Astrocyte of the spinal cord (primary cell): Measurements from ENCODE around the gene FZD7.

Source experiments
- DNase-seq: peaks from one replicate; pipeline ENCODE4 v3.0.0; 2011; ENCODE audit warnings: low read depth, low spot score
- H3K4me3 ChIP-seq: 2 replicates; pipeline ENCODE4 v1.5.1; 2011; ENCODE audit warnings: low read depth, mild to moderate bottlenecking, low read length, moderate library complexity
- in situ Hi-C: cut with HindIII; loops from 2 replicates; pipeline ENCODE4 v1.10.0; 2017; ENCODE audit warnings: low sequenced_read_pairs
- TF ChIP-seq, protein P1 (sequence below): IDR thresholded peaks from 2 replicates; pipeline ENCODE4 v1.5.1; 2012; ENCODE audit warnings: low read depth, mild to moderate bottlenecking, low read length, inconsistent platforms

FZD7 gene

GRCh38 chr2:202009019-202009481 is 24.6 kb upstream of the FZD7 start:
- DNase-seq, result no peak
- no peak overlapping the region for H3K4me3 ChIP-seq
- in situ Hi-C loops, result no loop called here
- TF ChIP-seq, protein P1, sequence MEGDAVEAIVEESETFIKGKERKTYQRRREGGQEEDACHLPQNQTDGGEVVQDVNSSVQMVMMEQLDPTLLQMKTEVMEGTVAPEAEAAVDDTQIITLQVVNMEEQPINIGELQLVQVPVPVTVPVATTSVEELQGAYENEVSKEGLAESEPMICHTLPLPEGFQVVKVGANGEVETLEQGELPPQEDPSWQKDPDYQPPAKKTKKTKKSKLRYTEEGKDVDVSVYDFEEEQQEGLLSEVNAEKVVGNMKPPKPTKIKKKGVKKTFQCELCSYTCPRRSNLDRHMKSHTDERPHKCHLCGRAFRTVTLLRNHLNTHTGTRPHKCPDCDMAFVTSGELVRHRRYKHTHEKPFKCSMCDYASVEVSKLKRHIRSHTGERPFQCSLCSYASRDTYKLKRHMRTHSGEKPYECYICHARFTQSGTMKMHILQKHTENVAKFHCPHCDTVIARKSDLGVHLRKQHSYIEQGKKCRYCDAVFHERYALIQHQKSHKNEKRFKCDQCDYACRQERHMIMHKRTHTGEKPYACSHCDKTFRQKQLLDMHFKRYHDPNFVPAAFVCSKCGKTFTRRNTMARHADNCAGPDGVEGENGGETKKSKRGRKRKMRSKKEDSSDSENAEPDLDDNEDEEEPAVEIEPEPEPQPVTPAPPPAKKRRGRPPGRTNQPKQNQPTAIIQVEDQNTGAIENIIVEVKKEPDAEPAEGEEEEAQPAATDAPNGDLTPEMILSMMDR, result no peak

GRCh38 chr2:202009581-202009980 is 24.1 kb upstream of the FZD7 start:
- in situ Hi-C loops, result no loop called here
- no peak for DNase-seq
- TF ChIP-seq, protein P1, result no peak
- no peak overlapping the region for H3K4me3 ChIP-seq

DNA sequence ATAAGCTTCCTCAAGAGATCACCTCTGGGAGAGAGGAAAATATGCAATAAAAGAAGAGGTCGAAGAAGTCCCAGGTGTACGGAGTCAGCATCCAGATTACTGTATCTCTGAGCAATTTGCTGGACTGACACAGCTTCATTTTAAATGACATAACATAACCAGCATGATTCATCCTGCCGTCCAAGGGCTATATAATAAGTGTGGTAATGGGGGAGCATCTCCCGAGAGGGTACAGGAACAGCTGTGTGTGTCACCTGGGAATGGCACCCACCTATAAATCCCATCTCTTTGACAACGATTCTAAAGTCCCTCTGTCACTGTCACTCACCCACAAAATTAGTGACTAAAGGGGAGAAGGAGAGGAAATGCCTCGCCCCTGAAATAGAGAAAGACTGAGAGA is 19.3 kb upstream of the FZD7 start:
- TF ChIP-seq, protein P1, result no peak
- no peak overlapping the region for H3K4me3 ChIP-seq
- in situ Hi-C loops, result no loop called here
- DNase-seq, result no peak

- TF ChIP-seq, protein P1, result no peak
- H3K4me3 ChIP-seq, result no peak overlapping the region
- DNase-seq, result no peak
- in situ Hi-C loops, result no loop called here
Observed at GRCh38 chr2:202014759-202015211, 18.9 kb upstream of the FZD7 start.

DNA sequence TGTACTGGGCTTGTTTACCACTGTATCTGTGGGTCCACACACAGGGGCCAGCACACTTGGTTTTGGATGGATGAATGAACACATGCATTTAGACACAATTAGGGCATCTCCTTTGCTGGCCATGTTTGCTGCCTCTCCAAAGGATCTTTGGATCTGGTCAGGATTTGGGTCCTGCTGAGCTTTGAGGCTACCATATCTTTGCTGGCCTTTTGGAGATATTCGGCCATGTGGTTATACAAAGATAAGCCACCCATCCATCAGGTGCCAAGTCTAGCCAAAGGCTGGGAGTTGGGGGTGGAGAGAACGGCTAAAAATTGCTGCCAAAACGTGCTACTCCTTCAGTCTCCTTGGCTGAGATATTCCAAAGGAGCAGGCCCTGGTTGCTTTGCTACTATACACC is 18.2 kb upstream of the FZD7 start:
- TF ChIP-seq, protein P1, result no peak

DNA sequence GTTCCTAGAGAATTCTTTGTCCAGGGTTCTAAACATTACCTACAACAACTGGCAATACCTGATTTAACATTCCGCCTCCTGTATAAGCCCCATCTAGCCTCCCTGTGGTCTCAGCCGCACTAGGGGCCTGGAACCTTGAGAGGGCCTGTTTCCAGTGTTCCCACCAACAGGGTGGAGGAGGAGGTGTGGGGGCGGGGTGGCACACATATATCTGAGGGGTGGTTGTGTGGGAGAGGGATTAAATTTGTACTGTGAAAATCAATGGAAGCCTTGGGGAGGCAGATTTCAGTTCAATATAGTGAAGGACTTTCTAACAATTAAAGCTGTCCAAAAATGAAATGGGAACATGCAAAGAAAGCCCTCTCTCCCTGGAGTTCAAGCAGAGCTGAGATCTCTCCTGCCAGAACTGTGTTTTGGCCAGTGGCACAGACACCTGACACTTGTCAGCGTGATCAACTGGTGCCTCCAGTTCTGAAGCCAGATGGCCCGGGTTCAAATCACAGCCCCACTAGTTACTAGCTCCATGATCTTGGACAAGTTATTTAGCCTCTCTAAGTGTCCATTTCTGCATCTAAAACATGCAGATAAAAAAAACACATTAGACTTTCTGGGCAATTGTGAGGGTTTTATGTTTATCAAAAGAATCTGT is 17.0 kb upstream of the FZD7 start:
- TF ChIP-seq, protein P1, result no peak
- in situ Hi-C loops, result no loop called here
- DNase-seq, result no peak

More for the DNA sequence above, 18.2 kb upstream of the FZD7 start:
- in situ Hi-C loops, result no loop called here
- no peak for DNase-seq
- no peak overlapping the region for H3K4me3 ChIP-seq

DNA sequence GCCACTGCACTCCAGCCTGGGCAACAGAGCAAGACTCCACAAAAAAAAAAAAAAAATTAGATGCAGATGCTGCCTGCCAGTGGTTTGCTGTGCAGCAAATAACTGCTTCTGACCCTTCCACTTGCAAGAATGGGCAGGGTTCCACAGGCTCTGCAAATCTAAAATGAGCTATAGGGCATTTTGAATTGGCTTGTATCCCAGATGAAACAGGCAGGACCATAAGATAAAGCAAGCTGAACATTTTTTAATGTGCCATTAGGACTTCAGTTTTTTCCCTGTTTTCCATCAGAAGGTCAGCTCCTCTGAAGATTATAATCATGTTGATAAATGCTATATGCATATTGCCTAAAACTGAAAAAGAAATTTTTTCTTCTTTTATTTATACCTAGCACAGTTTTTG is 15.7 kb upstream of the FZD7 start:
- no peak overlapping the region for H3K4me3 ChIP-seq
- DNase-seq, result no peak
- in situ Hi-C loops, result no loop called here
- TF ChIP-seq, protein P1, result no peak

More for the DNA sequence above, 17.0 kb upstream of the FZD7 start:
- H3K4me3 ChIP-seq, result no peak overlapping the region
